Adipose tissue (tissue), 3 donors: Measurements from ENCODE around the gene BSG. TPM values are rescaled to one million over a fixed set of nuclear protein-coding genes. Genes with fewer than 3 reads are reported as not detected.
"Not testable (repeated sequence)": the region's sequence is repeated elsewhere in the genome, so short reads cannot be mapped to it uniquely, and the experiment has no call there.

Experiments used
- H3K27ac ChIP-seq: one replicate; pipeline ENCODE4 v1.5.1; 2013; ENCODE audit warnings: low read depth, low read length
- WGBS, 3 donors: extraction: QIAGEN DNeasy Blood & Tissue Kit; methylation state at CpG; one replicate each; pipeline ENCODE4 v1.1.7; 2013; 5-methylcytosine and 5-hydroxymethylcytosine counted together
- polyA plus RNA-seq, 3 donors: library from polyadenylated mRNA; stranded (reverse); fragments of 200-250 nt; gene quantifications; one replicate each; pipeline ENCODE4 v1.2.3, GENCODE V29; 2013
- donor health status: healthy with polysubstance abuse.
- donor health status: Bipolar disorder and iron deficiency.
- donor health status: healthy.

Gene BSG
- polyA plus RNA-seq, 3 donors: 219 to 604 (median 353) TPM

DNA sequence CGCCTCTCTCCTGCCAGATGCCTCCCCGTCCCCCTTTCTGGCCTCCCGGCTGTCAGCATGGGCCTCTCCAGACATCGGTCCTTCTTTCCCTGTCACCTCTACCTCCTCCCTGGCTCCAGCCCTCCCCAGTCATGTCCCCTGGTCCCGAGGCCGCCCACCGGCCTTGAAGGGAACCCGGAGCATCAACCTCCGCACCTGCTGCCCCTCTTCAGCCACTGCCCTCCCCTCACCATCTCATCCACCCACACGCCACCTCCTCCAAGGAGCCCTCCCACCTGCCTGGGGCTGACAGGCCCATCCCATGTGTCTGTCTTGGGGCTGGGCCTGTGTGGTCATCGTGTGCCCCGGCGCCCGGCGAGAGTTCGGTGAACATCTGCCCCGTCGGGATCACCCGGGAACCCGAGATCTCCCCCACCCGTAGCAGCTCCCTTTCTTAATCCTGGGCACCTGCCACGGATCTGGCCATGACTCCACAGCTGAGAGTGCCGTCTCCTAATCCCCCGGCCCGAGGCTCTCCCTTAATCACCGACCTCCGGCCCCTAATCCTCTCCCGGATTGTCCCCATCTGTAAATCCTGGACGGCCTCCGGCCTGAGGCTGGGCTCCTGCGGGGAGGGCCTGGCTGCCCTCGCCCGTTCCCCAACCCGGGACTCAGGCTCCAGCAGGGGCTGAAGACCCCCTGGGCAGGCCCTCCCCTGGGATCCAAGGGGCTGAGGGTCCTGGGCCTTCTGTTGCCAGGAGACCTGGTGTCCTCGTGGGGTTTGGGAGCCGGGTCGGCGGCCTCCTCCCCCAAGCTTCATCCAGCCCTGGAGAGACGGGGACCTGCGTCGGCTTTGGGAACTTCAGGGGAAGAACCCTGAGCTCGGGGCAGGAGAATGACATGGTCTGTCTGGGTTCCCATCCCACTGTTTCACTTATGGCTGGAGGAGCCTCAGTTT is 23.2 kb downstream of the BSG start:
- no peak overlapping the region for H3K27ac ChIP-seq

DNA sequence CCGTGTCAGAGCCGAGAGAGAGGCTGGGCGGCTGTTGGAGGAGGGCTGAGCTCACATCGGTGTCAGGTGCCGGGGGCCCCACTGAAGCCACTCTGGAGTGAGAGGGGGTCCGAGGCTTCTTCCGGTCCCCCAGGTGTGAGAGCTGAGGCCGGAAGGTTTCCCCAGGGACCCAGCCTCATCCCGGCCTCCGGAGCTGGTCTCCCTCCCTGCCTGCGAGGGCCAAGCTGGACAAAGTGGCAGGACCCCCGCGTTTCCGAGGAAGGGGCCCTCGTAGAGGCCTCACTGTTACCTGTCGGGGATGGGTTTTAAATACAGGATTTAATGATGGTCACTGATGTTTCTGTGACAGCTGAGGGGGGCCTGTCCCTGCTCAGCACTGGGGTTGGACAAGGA is 23.9 kb downstream of the BSG start:
- H3K27ac ChIP-seq: no peak overlapping the region

More for the DNA sequence above, 23.2 kb downstream of the BSG start:
- WGBS, 3 donors: 68 to 80% (median 72%) methylated on average over 41 to 42 of the region's 42 CpGs

DNA sequence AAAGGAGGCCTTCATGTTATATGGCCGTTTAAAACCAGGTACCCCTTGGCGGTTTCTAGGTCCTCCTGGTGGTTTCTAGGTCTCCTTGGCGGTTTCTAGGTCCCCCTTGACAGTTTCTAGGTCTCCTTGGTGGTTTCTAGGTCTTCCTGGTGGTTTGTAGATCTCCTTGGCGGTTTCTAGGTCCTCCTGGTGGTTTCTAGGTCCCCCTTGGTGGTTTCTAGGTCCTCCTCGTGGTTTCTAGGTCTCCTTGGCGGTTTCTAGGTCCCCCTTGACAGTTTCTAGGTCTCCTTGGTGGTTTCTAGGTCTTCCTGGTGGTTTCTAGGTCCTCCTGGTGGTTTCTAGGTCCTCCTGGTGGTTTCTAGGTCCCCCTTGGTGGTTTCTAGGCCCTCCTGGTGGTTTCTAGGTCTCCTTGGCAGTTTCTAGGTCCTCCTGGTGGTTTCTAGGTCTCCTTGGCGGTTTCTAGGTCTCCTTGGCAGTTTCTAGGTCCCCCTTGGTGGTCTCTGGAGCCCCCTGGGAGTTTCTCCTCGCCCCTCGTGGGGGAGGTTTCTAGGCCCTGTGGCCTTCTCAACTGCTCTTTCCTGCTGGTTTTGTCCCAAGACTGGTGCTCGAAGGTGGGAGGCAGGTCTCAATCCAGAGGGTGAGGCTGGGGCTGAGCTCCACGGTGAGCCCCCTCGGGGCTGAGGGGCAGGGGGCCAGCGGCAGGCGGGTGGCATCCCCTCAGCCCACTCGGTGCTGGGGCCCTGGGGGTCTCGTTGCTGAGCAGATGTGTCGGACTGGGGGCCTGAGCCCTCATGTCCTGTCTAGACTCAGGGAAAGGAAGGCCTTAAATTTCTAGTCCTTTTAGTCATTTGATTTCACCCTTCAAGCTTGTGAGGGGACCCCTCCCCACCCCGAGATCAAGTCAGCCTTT is 25.3 kb downstream of the BSG start:
- 75 to 80% (median 78%) methylated on average over 18 of the region's 18 CpGs for WGBS, 3 donors

More for the DNA sequence above, 23.9 kb downstream of the BSG start:
- WGBS, 3 donors: 78 to 85% (median 84%) methylated on average over 16 of the region's 16 CpGs

GRCh38 chr19:601310-601709 is 28.9 kb downstream of the BSG start:
- WGBS, 3 donors: 85 to 93% (median 90%) methylated on average over 28 of the region's 28 CpGs
- H3K27ac ChIP-seq: no peak overlapping the region

More for the DNA sequence above, 25.3 kb downstream of the BSG start:
- H3K27ac ChIP-seq: no peak overlapping the region

- 64 to 78% (median 74%) methylated on average over 25 of the region's 25 CpGs for WGBS, 3 donors
- no peak overlapping the region for H3K27ac ChIP-seq
Measured at GRCh38 chr19:601790-602189, 29.4 kb downstream of the BSG start.

DNA sequence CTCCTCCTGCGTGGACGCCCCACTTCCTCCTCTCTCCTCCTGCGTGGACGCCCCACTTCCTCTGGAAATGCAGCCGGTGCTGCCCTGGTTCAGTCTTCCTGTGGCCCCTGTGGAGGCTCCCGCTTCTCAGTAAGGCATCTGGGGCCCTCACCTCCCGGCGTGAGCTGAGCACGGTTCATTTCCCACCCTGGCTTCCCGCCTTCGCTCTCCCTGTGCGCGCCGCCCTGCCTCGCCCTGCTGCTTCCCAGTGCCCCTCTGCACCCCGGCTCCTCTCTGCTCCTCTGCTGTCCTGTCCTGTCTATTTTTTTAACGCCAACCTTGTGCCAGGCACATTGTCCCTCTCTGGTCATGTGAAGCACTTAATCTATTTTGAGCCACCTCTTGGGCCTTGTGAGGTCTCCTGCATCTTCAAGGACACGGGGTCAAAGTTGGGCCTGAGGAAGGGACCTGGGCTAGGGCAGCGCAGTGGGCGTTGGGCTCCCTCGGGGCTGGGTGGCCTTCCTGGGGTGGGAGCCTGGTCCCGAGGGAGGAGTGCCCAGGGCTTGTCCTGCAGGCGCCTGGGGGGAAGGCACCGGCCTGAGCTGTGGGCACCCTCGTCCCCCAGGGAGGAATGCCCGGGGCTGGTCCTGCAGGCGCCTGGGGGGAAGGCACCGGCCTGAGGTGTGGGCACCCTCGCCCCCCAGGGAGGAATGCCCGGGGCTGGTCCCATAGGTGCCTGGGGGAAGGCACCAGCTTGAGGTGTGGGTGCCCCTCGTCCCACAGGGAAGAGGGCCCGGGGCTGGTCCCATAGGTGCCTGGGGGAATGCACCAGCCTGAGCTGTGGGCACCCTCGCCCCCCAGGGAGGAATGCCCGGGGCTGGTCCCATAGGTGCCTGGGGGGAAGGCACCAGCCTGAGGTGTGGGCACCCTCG is 30.2 kb downstream of the BSG start:
- no peak overlapping the region for H3K27ac ChIP-seq
- WGBS, 3 donors: 73 to 81% (median 79%) methylated on average over 33 to 35 of the region's 35 CpGs

- 85 to 93% (median 88%) methylated on average over 12 to 13 of the region's 13 CpGs for WGBS, 3 donors
Measured at GRCh38 chr19:603302-603639, 30.9 kb downstream of the BSG start.

DNA sequence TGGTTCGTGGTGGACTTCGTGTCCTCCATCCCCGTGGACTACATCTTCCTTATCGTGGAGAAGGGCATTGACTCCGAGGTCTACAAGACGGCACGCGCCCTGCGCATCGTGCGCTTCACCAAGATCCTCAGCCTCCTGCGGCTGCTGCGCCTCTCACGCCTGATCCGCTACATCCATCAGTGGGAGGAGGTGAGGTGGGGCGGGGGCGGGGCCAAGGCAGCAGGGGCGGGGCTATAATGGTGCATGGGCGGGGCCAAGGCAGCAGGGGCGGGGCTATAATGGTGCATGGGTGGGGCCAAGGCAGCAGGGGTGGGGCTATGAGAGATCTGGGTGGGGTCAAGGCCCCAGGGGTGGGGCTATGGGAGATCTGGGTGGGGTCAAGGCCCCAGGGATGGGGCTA is 31.4 kb downstream of the BSG start:
- 87 to 94% (median 93%) methylated on average over 20 of the region's 20 CpGs for WGBS, 3 donors

More at GRCh38 chr19:603302-603639, 30.9 kb downstream of the BSG start:
- H3K27ac ChIP-seq: not testable (repeated sequence)

GRCh38 chr19:604355-604754 is 32.0 kb downstream of the BSG start:
- WGBS, 3 donors: 74 to 88% (median 88%) methylated on average over 10 to 11 of the region's 11 CpGs

More for the DNA sequence above, 31.4 kb downstream of the BSG start:
- not testable (repeated sequence) for H3K27ac ChIP-seq

GRCh38 chr19:605061-605971 is 32.9 kb downstream of the BSG start:
- WGBS, 3 donors: 64 to 86% (median 84%) methylated on average over 17 to 31 of the region's 34 CpGs
- not testable (repeated sequence) for H3K27ac ChIP-seq

More at GRCh38 chr19:604355-604754, 32.0 kb downstream of the BSG start:
- H3K27ac ChIP-seq: no peak overlapping the region

- no peak overlapping the region for H3K27ac ChIP-seq
- WGBS, 3 donors: 79 to 84% (median 81%) methylated on average over 30 of the region's 30 CpGs
Measured at GRCh38 chr19:607301-608154, 35.1 kb downstream of the BSG start.

GRCh38 chr19:608155-609003 is 36.0 kb downstream of the BSG start:
- WGBS, 3 donors: 75 to 79% (median 79%) methylated on average over 28 to 30 of the region's 30 CpGs
- H3K27ac ChIP-seq: no peak overlapping the region

GRCh38 chr19:609004-609346 is 36.6 kb downstream of the BSG start:
- H3K27ac ChIP-seq: no peak overlapping the region
- 40 to 70% (median 51%) methylated on average over 15 to 22 of the region's 22 CpGs for WGBS, 3 donors

DNA sequence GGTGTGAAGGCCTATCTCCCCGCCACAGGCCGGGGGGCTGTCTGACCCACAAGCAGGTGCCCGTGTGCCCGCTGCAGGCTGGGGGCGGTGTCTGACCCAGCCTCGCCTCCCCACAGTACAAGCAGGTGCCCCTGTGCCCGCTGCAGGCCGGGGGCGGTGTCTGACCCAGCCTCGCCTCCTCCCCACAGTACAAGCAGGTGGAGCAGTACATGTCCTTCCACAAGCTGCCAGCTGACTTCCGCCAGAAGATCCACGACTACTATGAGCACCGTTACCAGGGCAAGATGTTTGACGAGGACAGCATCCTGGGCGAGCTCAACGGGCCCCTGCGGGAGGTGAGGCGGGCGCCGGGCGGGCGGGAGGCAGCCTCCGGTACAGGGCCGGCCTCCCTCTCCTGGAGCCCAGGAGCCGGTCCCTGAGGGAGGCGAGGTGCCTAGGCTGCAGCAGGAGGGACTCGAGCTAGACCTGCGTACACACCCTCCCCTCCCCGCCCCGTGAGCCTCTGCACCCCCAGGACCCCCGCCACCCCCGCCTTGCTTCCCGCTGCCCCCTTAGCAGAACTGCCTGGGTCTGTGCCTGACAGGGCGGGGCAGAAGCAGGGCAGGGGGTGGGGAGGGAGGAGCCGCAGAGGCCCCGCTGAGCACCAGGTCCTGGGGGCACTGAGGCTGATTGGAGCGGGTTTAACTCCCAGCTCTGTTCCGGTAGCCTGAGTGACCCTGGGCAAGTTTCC is 37.8 kb downstream of the BSG start:
- H3K27ac ChIP-seq: no peak overlapping the region
- 40 to 60% (median 46%) methylated on average over 32 to 38 of the region's 38 CpGs for WGBS, 3 donors
